Osteoblast (primary cell): ENCODE measurements around the gene GRIK2. TPM values are rescaled to one million over a fixed set of nuclear protein-coding genes. Genes with fewer than 3 reads are reported as not detected.

Experiments
- DNase-seq: peaks from one replicate; pipeline ENCODE4 v3.0.0; 2011; ENCODE audit warnings: low spot score, mixed read lengths; ENCODE audit not compliant: insufficient read length; ENCODE audit errors: missing footprints
- H2AFZ ChIP-seq: 2 replicates; pipeline ENCODE4 v1.6.0; 2011; ENCODE audit warnings: mild to moderate bottlenecking, low read length
- H3K27ac ChIP-seq: 2 replicates; pipeline ENCODE4 v1.5.1; 2011; ENCODE audit warnings: mild to moderate bottlenecking, low read depth, low read length, moderate library complexity
- H3K27me3 ChIP-seq: 2 replicates; pipeline ENCODE4 v1.6.0; 2012; ENCODE audit warnings: mild to moderate bottlenecking, control low read depth, inconsistent platforms, low read length, moderate library complexity; ENCODE audit not compliant: insufficient read depth
- H3K36me3 ChIP-seq: 2 replicates; pipeline ENCODE4 v1.5.1; 2011; ENCODE audit warnings: mild to moderate bottlenecking, low read length, control low read depth, moderate library complexity; ENCODE audit not compliant: insufficient read depth
- H3K4me1 ChIP-seq: 2 replicates; pipeline ENCODE4 v1.5.1; 2011; ENCODE audit warnings: mild to moderate bottlenecking, low read length, control low read depth, moderate library complexity; ENCODE audit not compliant: insufficient read depth
- H3K4me2 ChIP-seq: 2 replicates; pipeline ENCODE4 v1.6.0; 2011; ENCODE audit warnings: mild to moderate bottlenecking, low read length; ENCODE audit not compliant: insufficient read depth
- H3K4me3 ChIP-seq: fragments of 200-600 bp; sonication (generic); 3 replicates; pipeline ENCODE4 v1.5.1; 2012; ENCODE audit warnings: mild to moderate bottlenecking, low read length, inconsistent platforms; ENCODE audit not compliant: insufficient read depth
- H3K79me2 ChIP-seq: 2 replicates; pipeline ENCODE4 v1.6.0; 2012; ENCODE audit warnings: mild to moderate bottlenecking, low read length, control low read depth, inconsistent platforms; ENCODE audit not compliant: insufficient read depth
- H3K9me3 ChIP-seq: 2 replicates; pipeline ENCODE4 v1.5.1; 2011; ENCODE audit warnings: low read depth, low read length, control low read depth
- H4K20me1 ChIP-seq: 2 replicates; pipeline ENCODE4 v1.6.0; 2012; ENCODE audit warnings: mild to moderate bottlenecking, low read length, control low read depth; ENCODE audit not compliant: insufficient read depth
- total RNA-seq: library from RNA; depleted of rRNA; stranded (reverse); fragments of >200 nt; gene quantifications from 2 replicates; pipeline ENCODE4 v1.2.3, GENCODE V29; 2012
- TF ChIP-seq, protein P1 (sequence below): IDR thresholded peaks from 2 replicates; pipeline ENCODE4 v1.5.1; 2011; ENCODE audit warnings: mild to moderate bottlenecking, low read depth, low read length, moderate library complexity; ENCODE audit errors: extremely low read depth

GRIK2 gene
- total RNA-seq, 1 donor: 0.72 TPM

DNA sequence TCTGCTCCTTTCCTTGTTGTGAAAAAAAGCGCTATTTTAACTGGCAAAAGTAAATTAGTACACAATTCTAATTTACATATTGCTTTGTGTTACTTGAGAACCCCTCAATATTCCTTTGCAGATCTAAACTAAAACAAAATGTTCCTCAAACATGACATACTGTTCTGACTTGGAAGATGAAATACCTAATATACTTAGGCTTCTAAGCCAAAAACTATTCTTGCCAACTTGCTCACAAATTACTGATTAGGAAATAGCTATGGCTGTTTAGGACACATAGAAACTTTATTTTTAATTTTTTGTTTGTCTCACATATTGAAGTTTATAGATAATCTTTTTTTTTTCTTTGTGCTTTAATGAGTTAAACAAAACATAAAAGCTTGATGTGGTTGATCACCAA, 542.2 kb downstream of the GRIK2 start:
- no peak for DNase-seq
- H3K4me1 ChIP-seq: no peaks in the 10 kb centered on the region
- no peaks in the 10 kb centered on the region for H4K20me1 ChIP-seq
- no peak overlapping the region for H3K4me3 ChIP-seq
- H3K27ac ChIP-seq: no peak overlapping the region
- no peaks in the 10 kb centered on the region for H3K9me3 ChIP-seq
- H3K79me2 ChIP-seq: no peaks in the 10 kb centered on the region
- H2AFZ ChIP-seq: no peak overlapping the region
- TF ChIP-seq, protein P1, sequence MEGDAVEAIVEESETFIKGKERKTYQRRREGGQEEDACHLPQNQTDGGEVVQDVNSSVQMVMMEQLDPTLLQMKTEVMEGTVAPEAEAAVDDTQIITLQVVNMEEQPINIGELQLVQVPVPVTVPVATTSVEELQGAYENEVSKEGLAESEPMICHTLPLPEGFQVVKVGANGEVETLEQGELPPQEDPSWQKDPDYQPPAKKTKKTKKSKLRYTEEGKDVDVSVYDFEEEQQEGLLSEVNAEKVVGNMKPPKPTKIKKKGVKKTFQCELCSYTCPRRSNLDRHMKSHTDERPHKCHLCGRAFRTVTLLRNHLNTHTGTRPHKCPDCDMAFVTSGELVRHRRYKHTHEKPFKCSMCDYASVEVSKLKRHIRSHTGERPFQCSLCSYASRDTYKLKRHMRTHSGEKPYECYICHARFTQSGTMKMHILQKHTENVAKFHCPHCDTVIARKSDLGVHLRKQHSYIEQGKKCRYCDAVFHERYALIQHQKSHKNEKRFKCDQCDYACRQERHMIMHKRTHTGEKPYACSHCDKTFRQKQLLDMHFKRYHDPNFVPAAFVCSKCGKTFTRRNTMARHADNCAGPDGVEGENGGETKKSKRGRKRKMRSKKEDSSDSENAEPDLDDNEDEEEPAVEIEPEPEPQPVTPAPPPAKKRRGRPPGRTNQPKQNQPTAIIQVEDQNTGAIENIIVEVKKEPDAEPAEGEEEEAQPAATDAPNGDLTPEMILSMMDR: no peak
- H3K4me2 ChIP-seq: no peak overlapping the region
- H3K36me3 ChIP-seq: no peaks in the 10 kb centered on the region
- no peaks in the 10 kb centered on the region for H3K27me3 ChIP-seq

DNA sequence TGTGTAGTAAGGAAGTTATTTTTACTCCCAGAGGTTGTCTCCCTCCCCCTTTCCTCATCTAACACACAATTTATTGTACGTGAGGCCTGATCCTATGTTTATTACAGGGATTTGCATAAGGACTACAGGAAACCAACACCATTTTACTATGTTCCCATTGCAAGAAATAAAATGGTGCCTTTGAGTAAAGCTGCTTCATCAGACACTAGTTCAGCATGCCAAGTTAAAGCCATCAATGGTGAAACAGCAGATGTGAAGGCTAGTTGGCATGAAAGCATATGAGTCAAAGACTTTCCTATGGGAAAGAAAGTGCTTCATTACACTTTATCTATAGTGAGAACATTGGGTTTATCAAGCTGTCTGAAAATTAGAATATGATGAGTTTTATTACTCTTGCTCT, 543.0 kb downstream of the GRIK2 start:
- no peaks in the 10 kb centered on the region for H3K36me3 ChIP-seq
- H3K4me3 ChIP-seq: no peak overlapping the region
- DNase-seq: no peak
- no peak overlapping the region for H2AFZ ChIP-seq
- no peaks in the 10 kb centered on the region for H3K9me3 ChIP-seq
- H3K79me2 ChIP-seq: no peaks in the 10 kb centered on the region
- TF ChIP-seq, protein P1: no peak
- H3K27ac ChIP-seq: no peak overlapping the region
- no peaks in the 10 kb centered on the region for H3K4me1 ChIP-seq
- H3K4me2 ChIP-seq: no peak overlapping the region
- no peaks in the 10 kb centered on the region for H3K27me3 ChIP-seq
- H4K20me1 ChIP-seq: no peaks in the 10 kb centered on the region

DNA sequence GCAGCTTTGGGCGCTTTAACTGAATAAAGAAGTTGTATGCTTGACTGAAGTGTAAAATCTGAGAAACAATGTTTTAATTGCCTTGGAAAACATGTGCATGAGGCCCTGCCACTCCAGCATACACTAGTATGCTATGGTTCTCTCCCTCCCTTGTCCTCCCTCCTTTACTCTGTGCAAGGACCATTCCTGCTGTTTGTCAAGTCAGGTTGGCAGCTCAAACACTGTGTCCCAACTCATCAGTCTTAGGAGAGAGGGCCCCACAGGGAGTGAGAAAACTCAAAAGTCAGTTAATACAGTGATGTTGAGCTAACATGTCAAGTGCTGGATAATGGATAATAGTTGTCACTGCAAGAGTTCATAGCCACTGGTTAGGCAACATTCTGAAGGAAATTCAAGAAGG, 543.6 kb downstream of the GRIK2 start:
- Histone ChIP-seq H3K27me3 (no peaks in the 10 kb centered on the region), H3K4me1 (no peaks in the 10 kb centered on the region), H3K36me3 (no peaks in the 10 kb centered on the region), H4K20me1 (no peaks in the 10 kb centered on the region), H3K4me3 (no peak overlapping the region), H3K79me2 (no peaks in the 10 kb centered on the region), H2AFZ (no peak overlapping the region), H3K4me2 (no peak overlapping the region), H3K27ac (no peak overlapping the region), H3K9me3 (no peaks in the 10 kb centered on the region)
- no peak for DNase-seq
- TF ChIP-seq, protein P1: no peak

DNA sequence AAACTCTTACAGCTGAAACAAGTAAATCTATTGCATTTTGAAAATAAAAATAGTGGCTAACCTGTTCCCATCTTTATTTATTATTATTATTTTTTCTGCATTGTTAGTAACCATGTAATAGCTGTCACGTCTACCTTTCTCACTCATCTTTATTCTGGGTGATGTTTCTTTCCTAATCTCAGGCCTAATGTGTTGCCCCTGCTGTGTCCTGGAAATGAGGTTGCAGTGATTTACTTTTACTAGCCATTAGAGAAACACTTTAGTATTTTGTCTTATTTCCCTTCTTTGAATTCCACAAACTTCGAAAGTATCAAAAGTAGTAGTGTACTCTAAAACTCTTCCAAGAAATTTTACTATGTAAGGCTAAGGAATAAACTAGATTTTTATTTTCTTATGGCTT, 546.9 kb downstream of the GRIK2 start:
- H4K20me1 ChIP-seq: no peaks in the 10 kb centered on the region
- no peaks in the 10 kb centered on the region for H3K79me2 ChIP-seq
- no peak overlapping the region for H2AFZ ChIP-seq
- TF ChIP-seq, protein P1: no peak
- H3K27me3 ChIP-seq: no peaks in the 10 kb centered on the region
- H3K27ac ChIP-seq: no peak overlapping the region
- no peaks in the 10 kb centered on the region for H3K36me3 ChIP-seq
- no peaks in the 10 kb centered on the region for H3K9me3 ChIP-seq
- no peak for DNase-seq
- H3K4me1 ChIP-seq: no peaks in the 10 kb centered on the region
- H3K4me3 ChIP-seq: no peak overlapping the region
- no peak overlapping the region for H3K4me2 ChIP-seq
